Measurements from ENCODE around the gene CNTFR.

The CNTFR gene

DNA sequence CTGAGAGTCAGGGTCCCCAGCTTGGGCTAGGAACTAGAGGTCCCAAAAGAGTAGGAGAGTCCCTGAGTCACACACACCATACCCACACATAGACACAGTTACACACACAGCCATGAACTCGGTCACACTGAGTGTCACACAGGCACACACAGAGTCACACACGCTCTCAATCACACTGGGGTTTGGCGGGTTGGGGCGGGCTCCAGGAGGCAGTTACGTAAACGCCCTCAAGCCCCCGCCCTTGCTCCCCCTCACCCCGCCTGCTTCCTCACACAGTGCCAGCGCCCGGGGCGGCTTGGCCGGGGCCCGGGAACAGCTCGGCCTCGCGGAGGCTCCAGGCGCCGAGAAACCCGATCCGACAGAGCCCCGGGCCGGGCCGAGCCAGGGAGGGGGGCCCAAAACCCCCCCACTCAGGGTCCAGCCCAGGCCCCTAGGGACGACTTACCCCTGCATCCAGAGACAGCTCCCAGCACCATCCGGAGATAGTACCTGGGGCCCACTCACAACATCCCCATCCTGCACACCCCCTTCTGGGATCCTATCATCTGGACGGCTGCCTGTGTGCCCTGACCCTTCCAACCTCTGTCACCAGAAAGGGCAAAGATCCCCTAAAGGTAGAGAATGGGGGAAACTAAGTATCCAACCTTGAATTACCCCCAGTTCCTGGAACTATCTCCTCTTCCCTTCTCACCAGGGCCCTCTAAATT, 3.5 kb upstream of the CNTFR start:
- H3K27me3 ChIP-seq (ENCODE audit: control insufficient read depth, insufficient read depth, low read length) = peaks cover 59% of the 10 kb centered on the region

DNA sequence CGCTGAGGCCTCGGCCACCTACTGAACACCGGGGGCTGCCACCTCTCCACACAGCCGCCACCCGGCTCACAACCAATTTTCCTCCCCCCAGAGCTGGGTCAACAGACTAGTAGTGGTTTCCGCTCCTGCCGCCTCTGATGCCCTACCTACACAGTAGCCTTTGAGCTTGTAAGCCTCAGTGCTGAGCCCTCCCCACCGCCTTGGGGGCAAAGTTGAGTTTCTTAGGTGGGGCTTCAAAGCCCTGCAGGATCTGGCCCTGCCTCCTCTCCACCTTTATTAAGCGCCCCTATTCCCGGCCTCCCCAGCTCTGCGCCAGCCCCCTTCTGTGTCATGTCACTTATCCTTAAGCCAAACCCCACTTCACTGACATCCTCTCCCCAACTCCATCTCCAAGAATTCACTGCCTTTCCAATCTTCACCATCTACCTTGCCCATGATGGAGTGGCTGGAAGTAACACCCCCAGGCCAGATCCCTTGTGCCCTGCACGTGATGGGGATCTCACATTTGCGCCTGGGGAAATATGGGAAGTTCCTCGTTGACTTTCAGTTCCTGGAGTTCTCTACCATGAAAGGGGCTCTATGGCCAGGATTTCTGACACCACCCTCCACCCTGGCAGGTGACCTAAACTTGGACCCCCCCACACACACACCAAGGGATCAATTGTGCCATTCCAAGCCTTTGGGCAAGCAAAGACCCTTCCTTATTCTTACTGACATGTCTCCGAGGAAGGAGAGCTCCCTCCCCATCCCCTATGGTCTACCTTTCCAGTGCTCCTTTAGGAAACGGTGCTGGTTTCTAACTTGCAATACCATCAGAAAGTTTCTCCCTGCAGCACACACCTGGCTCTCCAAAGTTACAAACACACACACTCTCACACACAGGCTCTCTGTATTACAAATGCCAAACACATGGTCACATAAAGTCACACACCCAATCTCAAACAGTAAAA, 2.7 kb upstream of the CNTFR start:
- Histone ChIP-seq H3K9ac (ENCODE audit: low read depth, low read length) (no peak overlapping the region), H3K4me3 (ENCODE audit: low read depth, low read length) (peak overlapping the region; percentile 39)

More for the DNA sequence above, 3.5 kb upstream of the CNTFR start:
- Histone ChIP-seq H3K9me3 (ENCODE audit: control insufficient read depth, insufficient read depth, low read length) (no peaks in the 10 kb centered on the region), H3K36me3 (ENCODE audit: control insufficient read depth, insufficient read depth, low read length) (no peaks in the 10 kb centered on the region), H3K4me1 (ENCODE audit: control insufficient read depth, insufficient read depth, low read length) (peaks cover 14% of the 10 kb centered on the region), H3K9ac (ENCODE audit: low read depth, low read length) (no peak overlapping the region), H3K4me3 (ENCODE audit: low read depth, low read length) (peak overlapping the region; percentile 39)

DNA sequence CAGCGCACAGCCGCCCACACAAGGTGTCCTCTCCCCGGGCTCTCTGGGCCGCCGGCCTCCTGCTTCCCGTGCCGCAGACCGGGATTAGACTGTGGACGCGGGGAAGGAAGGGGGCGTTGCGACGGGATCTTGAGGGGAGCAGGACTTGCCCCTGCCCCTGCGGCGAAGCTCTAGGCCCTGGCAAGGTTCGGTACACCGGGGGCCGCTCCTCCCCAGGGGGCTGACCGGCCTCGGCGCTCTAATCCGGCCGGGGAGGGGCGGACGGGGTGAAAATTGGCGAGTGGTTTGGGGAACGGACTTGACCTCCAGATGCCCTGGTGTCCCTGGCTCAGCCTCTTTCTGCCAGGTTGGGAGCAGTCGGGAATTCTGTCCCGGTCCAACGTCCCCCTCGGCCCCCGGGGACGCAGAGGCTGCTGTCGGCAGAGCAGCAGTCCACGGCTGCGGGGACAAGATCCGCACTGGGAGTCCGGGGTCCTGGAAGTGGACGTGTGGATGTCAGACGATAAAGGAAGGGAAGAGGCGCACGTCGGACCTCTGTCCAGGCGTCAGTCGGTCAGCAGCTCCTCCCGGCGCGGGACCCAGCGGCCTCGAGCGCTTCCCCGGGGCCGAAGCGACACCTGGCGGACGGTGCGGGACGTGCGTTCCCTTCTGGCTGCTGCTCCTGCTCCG, 1.9 kb upstream of the CNTFR start:
- peaks cover 18% of the 10 kb centered on the region for H3K4me1 ChIP-seq (ENCODE audit: control insufficient read depth, insufficient read depth, low read length)
- H3K9ac ChIP-seq (ENCODE audit: low read depth, low read length) = no peak overlapping the region
- H3K27me3 ChIP-seq (ENCODE audit: control insufficient read depth, insufficient read depth, low read length) = peaks cover 75% of the 10 kb centered on the region
- H3K36me3 ChIP-seq (ENCODE audit: control insufficient read depth, insufficient read depth, low read length) = no peaks in the 10 kb centered on the region
- peak overlapping the region; percentile 58 for H3K4me3 ChIP-seq (ENCODE audit: low read depth, low read length)
- H3K9me3 ChIP-seq (ENCODE audit: control insufficient read depth, insufficient read depth, low read length) = no peaks in the 10 kb centered on the region

More for the DNA sequence above, 2.7 kb upstream of the CNTFR start:
- H3K36me3 ChIP-seq (ENCODE audit: control insufficient read depth, insufficient read depth, low read length) = no peaks in the 10 kb centered on the region
- no peaks in the 10 kb centered on the region for H3K9me3 ChIP-seq (ENCODE audit: control insufficient read depth, insufficient read depth, low read length)
- H3K4me1 ChIP-seq (ENCODE audit: control insufficient read depth, insufficient read depth, low read length) = peaks cover 14% of the 10 kb centered on the region
- H3K27me3 ChIP-seq (ENCODE audit: control insufficient read depth, insufficient read depth, low read length) = peaks cover 67% of the 10 kb centered on the region

GRCh38 chr9:34590381-34591247, 1.1 kb upstream of the CNTFR start:
- peaks cover 25% of the 10 kb centered on the region for H3K4me1 ChIP-seq (ENCODE audit: control insufficient read depth, insufficient read depth, low read length)
- no peaks in the 10 kb centered on the region for H3K36me3 ChIP-seq (ENCODE audit: control insufficient read depth, insufficient read depth, low read length)
- H3K9ac ChIP-seq (ENCODE audit: low read depth, low read length) = peak overlapping the region; percentile 37
- H3K9me3 ChIP-seq (ENCODE audit: control insufficient read depth, insufficient read depth, low read length) = no peaks in the 10 kb centered on the region
- H3K4me3 ChIP-seq (ENCODE audit: low read depth, low read length) = peak overlapping the region; percentile 58
- H3K27me3 ChIP-seq (ENCODE audit: control insufficient read depth, insufficient read depth, low read length) = peaks cover 80% of the 10 kb centered on the region

DNA sequence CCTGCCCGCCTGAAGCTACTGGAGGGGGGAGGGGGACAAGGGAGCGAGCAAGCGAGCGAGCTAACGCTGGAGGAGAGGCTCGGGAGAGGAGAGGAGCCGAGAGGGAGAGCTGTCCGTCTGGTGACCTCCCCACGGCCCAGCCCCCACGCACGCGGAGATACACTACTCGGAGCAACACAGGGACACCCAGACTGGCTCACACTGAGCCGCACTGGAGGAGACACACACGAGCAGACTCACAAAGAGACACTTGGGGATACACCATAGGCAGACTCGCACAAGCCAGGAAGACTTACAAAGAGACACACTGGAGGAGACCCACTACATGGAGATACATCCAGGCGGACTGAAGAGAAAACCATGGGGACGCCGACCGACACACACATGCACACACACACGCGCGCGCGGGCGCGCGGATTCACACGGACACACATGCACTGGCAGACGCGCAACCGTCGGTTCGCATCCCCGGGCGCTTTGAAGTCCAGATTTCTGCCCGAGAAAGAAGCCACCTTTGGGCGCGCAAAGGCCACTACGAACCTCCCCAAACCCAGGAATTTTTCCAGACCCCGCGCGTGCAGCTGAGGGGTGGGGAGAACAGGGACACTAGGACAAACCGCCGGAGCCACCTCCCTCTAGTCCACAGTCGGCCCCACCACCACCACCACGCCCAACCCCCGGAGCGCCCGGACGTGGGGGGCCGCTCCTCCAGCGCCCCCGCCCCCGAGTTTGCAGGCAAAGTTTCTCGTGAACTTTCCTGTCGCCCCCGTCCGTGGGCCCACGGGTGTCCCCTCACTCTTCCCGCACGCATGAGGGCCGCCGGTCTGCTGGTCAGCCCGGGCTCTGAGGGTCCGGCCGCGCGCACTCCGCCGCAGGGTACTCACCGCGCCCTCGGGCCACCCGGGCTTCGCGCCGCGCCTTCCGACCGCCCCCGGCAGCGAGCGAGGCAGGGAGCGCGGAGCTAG, 571 bp downstream of the CNTFR start:
- Histone ChIP-seq H3K27me3 (ENCODE audit: control insufficient read depth, insufficient read depth, low read length) (peaks cover 90% of the 10 kb centered on the region), H3K9ac (ENCODE audit: low read depth, low read length) (no peak overlapping the region), H3K36me3 (ENCODE audit: control insufficient read depth, insufficient read depth, low read length) (no peaks in the 10 kb centered on the region), H3K4me1 (ENCODE audit: control insufficient read depth, insufficient read depth, low read length) (peaks cover 34% of the 10 kb centered on the region), H3K4me3 (ENCODE audit: low read depth, low read length) (peak overlapping the region; percentile 61), H3K9me3 (ENCODE audit: control insufficient read depth, insufficient read depth, low read length) (no peaks in the 10 kb centered on the region)

DNA sequence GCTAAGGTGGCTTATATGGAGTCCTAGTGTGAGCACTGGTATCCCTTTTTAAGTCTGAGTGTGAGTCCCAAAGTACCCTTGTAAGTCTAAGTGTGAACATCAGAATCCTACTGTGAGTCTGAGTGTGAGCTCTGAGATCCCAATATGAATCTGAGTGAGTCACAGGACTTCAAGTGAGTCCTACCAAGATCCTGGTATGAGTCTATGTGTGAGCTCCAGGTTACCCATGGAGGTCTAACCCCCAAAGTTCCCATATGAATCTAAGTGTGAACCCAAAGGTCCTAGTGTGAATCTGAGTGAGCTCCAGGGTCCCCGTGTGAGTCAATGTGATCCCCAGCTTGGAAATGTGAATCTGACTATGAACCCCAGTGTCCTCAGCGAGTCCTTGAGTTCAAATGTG, 2.3 kb downstream of the CNTFR start:
- Histone ChIP-seq H3K27me3 (ENCODE audit: control insufficient read depth, insufficient read depth, low read length) (peaks cover 90% of the 10 kb centered on the region), H3K36me3 (ENCODE audit: control insufficient read depth, insufficient read depth, low read length) (no peaks in the 10 kb centered on the region)

DNA sequence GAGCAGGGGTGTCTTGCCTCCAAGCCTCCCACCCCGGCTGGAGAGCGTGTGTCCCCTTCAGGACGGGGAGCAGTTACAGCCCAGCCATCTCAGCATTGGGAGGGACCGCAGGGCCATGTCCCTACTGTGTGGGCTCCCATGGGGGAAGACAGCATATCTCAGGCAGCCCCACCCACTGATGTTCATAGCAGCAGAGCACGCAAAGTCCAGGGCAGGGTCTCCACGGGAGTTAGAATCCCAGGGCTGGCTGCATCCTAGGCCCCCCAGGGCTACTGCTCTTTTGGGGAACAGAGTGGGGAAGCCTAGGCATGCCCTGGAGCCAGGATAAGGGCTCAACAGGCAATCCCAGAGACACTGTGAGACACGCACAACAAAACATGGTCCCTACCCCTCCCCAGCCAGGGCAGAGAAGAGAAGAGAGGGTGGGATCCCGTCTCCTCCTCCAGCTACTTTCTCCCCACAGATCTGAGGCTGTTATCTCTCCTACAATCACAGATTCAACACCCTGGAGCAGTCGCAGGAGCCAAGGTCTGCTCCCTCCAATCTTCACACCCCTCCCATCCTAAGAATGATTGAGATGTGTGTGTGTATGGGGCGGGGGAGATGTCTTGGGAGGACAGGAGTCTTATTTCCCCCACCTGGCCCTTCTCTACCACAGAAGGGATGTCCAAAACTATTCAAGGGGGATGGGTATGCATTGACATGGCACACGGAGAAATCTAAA, 3.4 kb downstream of the CNTFR start:
- Histone ChIP-seq H3K4me1 (ENCODE audit: control insufficient read depth, insufficient read depth, low read length) (peaks cover 27% of the 10 kb centered on the region), H3K9ac (ENCODE audit: low read depth, low read length) (no peak overlapping the region), H3K4me3 (ENCODE audit: low read depth, low read length) (peak overlapping the region; percentile 35), H3K27me3 (ENCODE audit: control insufficient read depth, insufficient read depth, low read length) (peaks cover 90% of the 10 kb centered on the region), H3K9me3 (ENCODE audit: control insufficient read depth, insufficient read depth, low read length) (no peaks in the 10 kb centered on the region), H3K36me3 (ENCODE audit: control insufficient read depth, insufficient read depth, low read length) (no peaks in the 10 kb centered on the region)

More for the DNA sequence above, 2.3 kb downstream of the CNTFR start:
- H3K4me1 ChIP-seq (ENCODE audit: control insufficient read depth, insufficient read depth, low read length) = peaks cover 28% of the 10 kb centered on the region
- no peak overlapping the region for H3K9ac ChIP-seq (ENCODE audit: low read depth, low read length)
- no peak overlapping the region for H3K4me3 ChIP-seq (ENCODE audit: low read depth, low read length)
- no peaks in the 10 kb centered on the region for H3K9me3 ChIP-seq (ENCODE audit: control insufficient read depth, insufficient read depth, low read length)

GRCh38 chr9:34584970-34585369, 4.6 kb downstream of the CNTFR start:
- Histone ChIP-seq H3K36me3 (ENCODE audit: control insufficient read depth, insufficient read depth, low read length) (no peaks in the 10 kb centered on the region), H3K9ac (ENCODE audit: low read depth, low read length) (no peak overlapping the region), H3K4me1 (ENCODE audit: control insufficient read depth, insufficient read depth, low read length) (peaks cover 28% of the 10 kb centered on the region), H3K27me3 (ENCODE audit: control insufficient read depth, insufficient read depth, low read length) (peaks cover 91% of the 10 kb centered on the region), H3K9me3 (ENCODE audit: control insufficient read depth, insufficient read depth, low read length) (no peaks in the 10 kb centered on the region), H3K4me3 (ENCODE audit: low read depth, low read length) (peak overlapping the region; percentile 22)

DNA sequence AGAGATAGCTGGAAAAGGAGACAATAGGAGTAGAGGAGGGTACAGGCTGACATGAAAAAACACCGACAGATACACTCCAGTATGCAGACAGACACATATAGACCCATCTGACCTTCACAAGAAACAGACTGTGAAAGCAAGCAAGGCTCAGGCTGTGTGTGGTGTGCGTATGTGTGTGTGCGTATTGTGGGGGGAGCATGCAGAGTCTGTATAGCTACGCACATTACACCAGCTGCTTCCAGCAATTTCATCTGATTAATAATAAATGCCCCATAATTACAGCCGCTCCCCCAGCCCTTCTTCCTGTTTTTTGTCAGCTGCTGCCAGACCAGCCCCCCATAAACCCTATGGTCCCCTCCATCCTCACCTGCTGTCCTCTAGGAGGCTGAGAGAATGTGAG, 6.7 kb downstream of the CNTFR start:
- no peak overlapping the region for H3K4me3 ChIP-seq (ENCODE audit: low read depth, low read length)
- no peaks in the 10 kb centered on the region for H3K9me3 ChIP-seq (ENCODE audit: control insufficient read depth, insufficient read depth, low read length)
- peaks cover 36% of the 10 kb centered on the region for H3K4me1 ChIP-seq (ENCODE audit: control insufficient read depth, insufficient read depth, low read length)
- H3K27me3 ChIP-seq (ENCODE audit: control insufficient read depth, insufficient read depth, low read length) = peaks cover 95% of the 10 kb centered on the region
- H3K36me3 ChIP-seq (ENCODE audit: control insufficient read depth, insufficient read depth, low read length) = no peaks in the 10 kb centered on the region
- no peak overlapping the region for H3K9ac ChIP-seq (ENCODE audit: low read depth, low read length)

- no peaks in the 10 kb centered on the region for H3K9me3 ChIP-seq (ENCODE audit: control insufficient read depth, insufficient read depth, low read length)
- no peaks in the 10 kb centered on the region for H3K36me3 ChIP-seq (ENCODE audit: control insufficient read depth, insufficient read depth, low read length)
- H3K4me1 ChIP-seq (ENCODE audit: control insufficient read depth, insufficient read depth, low read length) = peaks cover 41% of the 10 kb centered on the region
- H3K27me3 ChIP-seq (ENCODE audit: control insufficient read depth, insufficient read depth, low read length) = peaks cover 92% of the 10 kb centered on the region
- no peak overlapping the region for H3K4me3 ChIP-seq (ENCODE audit: low read depth, low read length)
- no peak overlapping the region for H3K9ac ChIP-seq (ENCODE audit: low read depth, low read length)
These were observed 8.2 kb downstream of the CNTFR start for GRCh38 chr9:34581318-34581717.
